ENCODE results near the gene ADAMTS2.

GRCh38 chr5:179223961-179224360, 121.3 kb downstream of the ADAMTS2 start:
- TF ChIP-seq EZH2 (IDR thresholded peaks at IDR 0.05) = no peak
- no peak for TF ChIP-seq CTCF (IDR thresholded peaks at IDR 0.05)

Data from neural progenitor cell (in vitro differentiated cells).